HG02973 (cell line): ENCODE measurements around the gene CACNA2D3.
A peak's percentile ranks its signal among the peaks of the same experiment; 100 is the strongest.

ENCODE experiments used
- ATAC-seq: cut with Tn5 transposase; IDR thresholded peaks from one replicate; pipeline ENCODE4 v1.9.1; 2021; ENCODE audit warnings: moderate library complexity; ENCODE audit not compliant: unreplicated experiment

The CACNA2D3 gene

GRCh38 chr3:54826251-54826691 lies 703.9 kb downstream of the CACNA2D3 start:
- no peak for ATAC-seq

- no peak for ATAC-seq
These were observed 704.8 kb downstream of the CACNA2D3 start for GRCh38 chr3:54827056-54827687.

GRCh38 chr3:54827776-54828175 lies 705.4 kb downstream of the CACNA2D3 start:
- ATAC-seq, result no peak

GRCh38 chr3:54830658-54831057 lies 708.3 kb downstream of the CACNA2D3 start:
- ATAC-seq, result no peak

GRCh38 chr3:54831112-54831511 lies 708.8 kb downstream of the CACNA2D3 start:
- no peak for ATAC-seq

- ATAC-seq, result no peak
These were observed 710.5 kb downstream of the CACNA2D3 start for GRCh38 chr3:54832876-54833275.

- ATAC-seq, result no peak
These were observed 713.3 kb downstream of the CACNA2D3 start for GRCh38 chr3:54835701-54836100.

- ATAC-seq, result no peak
These were observed 714.5 kb downstream of the CACNA2D3 start for GRCh38 chr3:54836871-54837270.

GRCh38 chr3:54837964-54838363 lies 715.6 kb downstream of the CACNA2D3 start:
- ATAC-seq, result no peak

GRCh38 chr3:54841471-54841870 lies 719.1 kb downstream of the CACNA2D3 start:
- ATAC-seq, result no peak

GRCh38 chr3:54843352-54843751 lies 721.0 kb downstream of the CACNA2D3 start:
- no peak for ATAC-seq

GRCh38 chr3:54844211-54844610 lies 721.9 kb downstream of the CACNA2D3 start:
- ATAC-seq, result no peak

- no peak for ATAC-seq
These were observed 722.7 kb downstream of the CACNA2D3 start for GRCh38 chr3:54845011-54845410.

GRCh38 chr3:54845551-54845950 lies 723.2 kb downstream of the CACNA2D3 start:
- no peak for ATAC-seq

GRCh38 chr3:54846119-54846518 lies 723.8 kb downstream of the CACNA2D3 start:
- no peak for ATAC-seq

- ATAC-seq, result no peak
These were observed 725.0 kb downstream of the CACNA2D3 start for GRCh38 chr3:54847361-54847760.

GRCh38 chr3:54849360-54849759 lies 727.0 kb downstream of the CACNA2D3 start:
- no peak for ATAC-seq

- no peak for ATAC-seq
These were observed 728.2 kb downstream of the CACNA2D3 start for GRCh38 chr3:54850484-54851018.

- peak; percentile 67 for ATAC-seq
These were observed 731.4 kb downstream of the CACNA2D3 start for GRCh38 chr3:54853573-54854404.

- no peak for ATAC-seq
These were observed 733.9 kb downstream of the CACNA2D3 start for GRCh38 chr3:54856271-54856670.

- no peak for ATAC-seq
These were observed 735.0 kb downstream of the CACNA2D3 start for GRCh38 chr3:54857343-54857742.
